IPS DF 6.9 (cell line): ENCODE measurements around the gene AOPEP.

Experiments used
- DNase-seq: peaks from one replicate; pipeline ENCODE4 v3.0.0-alpha.2; 2013; ENCODE audit warnings: low read depth, low spot score
- H3K27ac ChIP-seq: one replicate; pipeline ENCODE4 v1.5.1; 2013; ENCODE audit warnings: low read length, control low read depth
- H3K27me3 ChIP-seq: 2 replicates; pipeline ENCODE4 v1.6.1; 2013; ENCODE audit warnings: mild to moderate bottlenecking, low read length; ENCODE audit not compliant: control insufficient read depth, insufficient read depth
- H3K36me3 ChIP-seq: 2 replicates; pipeline ENCODE4 v1.6.1; 2013; ENCODE audit warnings: low read length; ENCODE audit not compliant: control insufficient read depth, insufficient read depth
- H3K4me1 ChIP-seq: 2 replicates; pipeline ENCODE4 v1.6.1; 2013; ENCODE audit warnings: low read length; ENCODE audit not compliant: control insufficient read depth, insufficient read depth
- H3K4me3 ChIP-seq: 2 replicates; pipeline ENCODE4 v1.5.1; 2013; ENCODE audit warnings: mild to moderate bottlenecking, low read length
- H3K9me3 ChIP-seq: 2 replicates; pipeline ENCODE4 v1.6.1; 2013; ENCODE audit warnings: low read length, inconsistent platforms; ENCODE audit not compliant: control insufficient read depth, insufficient read depth
- WGBS: extraction: QIAGEN DNeasy Blood & Tissue Kit; methylation state at CpG from one replicate; pipeline ENCODE4 v1.1.7; 2013; ENCODE audit warnings: mixed read lengths, missing lambda C conversion rate; ENCODE audit not compliant: insufficient read length, insufficient coverage; 5-methylcytosine and 5-hydroxymethylcytosine counted together

The AOPEP gene

GRCh38 chr9:95031711-95032461 lies 305.4 kb downstream of the AOPEP start:
- no peak overlapping the region for H3K27ac ChIP-seq
- no peak for DNase-seq
- H3K27me3 ChIP-seq: no peaks in the 10 kb centered on the region
- no peak overlapping the region for H3K4me3 ChIP-seq
- no peaks in the 10 kb centered on the region; the same call in 1 of the 2 replicates for H3K4me1 ChIP-seq
- H3K36me3 ChIP-seq: no peaks in the 10 kb centered on the region
- H3K9me3 ChIP-seq: no peaks in the 10 kb centered on the region
- WGBS: no CpG with 5 or more reads among the region's 5 CpGs

DNA sequence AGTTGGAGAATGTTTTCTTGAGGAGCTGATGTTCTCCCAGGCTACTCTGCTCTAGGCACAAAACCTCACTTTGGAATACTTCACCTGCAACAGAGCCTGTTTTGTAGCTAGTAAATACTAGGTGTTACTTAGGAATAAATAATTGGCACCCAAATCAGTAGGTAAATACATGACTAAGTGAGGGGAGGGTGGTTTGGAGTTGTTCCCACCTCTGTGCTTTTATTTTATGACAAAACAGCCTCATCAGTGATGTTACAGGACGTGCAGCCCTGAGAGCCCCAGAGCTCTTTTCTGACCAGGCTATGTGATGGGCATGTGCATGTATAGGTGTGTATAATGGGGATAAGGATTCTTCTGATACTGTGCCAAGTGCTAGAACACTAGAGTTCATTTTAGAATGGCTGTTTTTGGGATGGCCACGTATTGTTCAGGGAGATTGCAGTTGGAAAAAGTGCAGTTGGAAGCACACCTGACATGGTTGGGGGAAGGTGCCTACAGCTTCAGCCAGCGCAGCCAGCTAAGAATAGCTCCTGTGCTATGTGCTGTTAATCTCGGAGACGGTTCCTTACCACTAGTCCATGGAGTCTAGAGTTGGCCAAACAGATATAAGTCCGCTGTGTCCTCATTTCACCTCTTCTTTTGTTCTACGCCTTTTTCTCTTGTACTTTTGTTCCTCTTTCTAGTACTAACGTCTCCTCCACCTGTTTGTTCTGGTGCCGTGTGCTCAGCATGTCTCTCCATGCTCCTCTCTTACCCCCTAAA lies 306.3 kb downstream of the AOPEP start:
- Histone ChIP-seq H3K4me1 (no peaks in the 10 kb centered on the region; the same call in 1 of the 2 replicates), H3K4me3 (no peak overlapping the region), H3K36me3 (no peaks in the 10 kb centered on the region), H3K27me3 (no peaks in the 10 kb centered on the region), H3K27ac (no peak overlapping the region), H3K9me3 (no peaks in the 10 kb centered on the region)
- no CpG with 5 or more reads among the region's 9 CpGs for WGBS
- no peak for DNase-seq

DNA sequence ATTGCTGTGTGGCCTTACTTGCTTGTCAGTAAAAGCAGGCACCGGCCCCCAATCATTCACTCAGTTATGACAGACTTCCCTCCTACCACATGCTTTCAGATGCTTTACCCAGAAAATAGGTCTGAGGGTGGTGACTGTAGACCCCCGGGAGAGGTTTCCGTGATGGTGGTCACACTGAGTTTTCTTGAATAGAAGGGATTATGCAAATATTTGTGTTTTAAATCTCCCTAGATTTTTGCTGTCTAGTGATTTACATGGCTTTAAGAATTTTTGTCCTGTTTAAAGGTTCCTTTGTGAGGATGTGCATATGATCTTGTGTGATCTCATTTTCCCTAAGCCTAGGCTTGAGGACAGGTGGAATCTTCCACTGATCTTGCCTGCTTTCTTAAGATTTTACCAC lies 309.3 kb downstream of the AOPEP start:
- Histone ChIP-seq H3K27me3 (no peaks in the 10 kb centered on the region), H3K36me3 (no peaks in the 10 kb centered on the region), H3K4me3 (no peak overlapping the region), H3K9me3 (no peaks in the 10 kb centered on the region), H3K4me1 (no peaks in the 10 kb centered on the region), H3K27ac (no peak overlapping the region)
- no CpG with 5 or more reads among the region's 3 CpGs for WGBS
- no peak for DNase-seq

DNA sequence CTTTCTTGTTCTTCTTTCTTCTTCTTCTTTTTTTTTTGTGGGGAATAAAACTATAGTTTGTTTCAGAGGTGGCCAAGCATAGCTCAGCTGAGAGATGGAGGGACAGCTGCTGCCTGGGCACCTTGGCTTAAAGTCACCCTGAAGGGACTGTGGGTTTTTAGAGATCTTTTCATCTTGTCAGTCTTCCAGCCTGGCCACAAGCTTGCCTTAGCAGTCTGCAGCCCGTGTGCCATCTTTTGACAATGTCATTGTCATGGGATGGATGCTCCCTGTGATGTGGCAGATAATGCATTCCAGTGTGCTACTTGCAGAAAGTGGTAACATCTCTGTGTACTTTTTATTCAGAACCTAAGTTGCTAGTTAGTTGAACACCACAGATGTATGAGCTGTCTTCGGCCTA lies 310.2 kb downstream of the AOPEP start:
- H3K27me3 ChIP-seq: no peaks in the 10 kb centered on the region
- no peaks in the 10 kb centered on the region for H3K4me1 ChIP-seq
- no peak overlapping the region for H3K27ac ChIP-seq
- H3K4me3 ChIP-seq: no peak overlapping the region
- no peak for DNase-seq
- no CpG with 5 or more reads among the region's 2 CpGs for whole genome bisulfite sequencing
- H3K36me3 ChIP-seq: no peaks in the 10 kb centered on the region
- no peaks in the 10 kb centered on the region for H3K9me3 ChIP-seq

DNA sequence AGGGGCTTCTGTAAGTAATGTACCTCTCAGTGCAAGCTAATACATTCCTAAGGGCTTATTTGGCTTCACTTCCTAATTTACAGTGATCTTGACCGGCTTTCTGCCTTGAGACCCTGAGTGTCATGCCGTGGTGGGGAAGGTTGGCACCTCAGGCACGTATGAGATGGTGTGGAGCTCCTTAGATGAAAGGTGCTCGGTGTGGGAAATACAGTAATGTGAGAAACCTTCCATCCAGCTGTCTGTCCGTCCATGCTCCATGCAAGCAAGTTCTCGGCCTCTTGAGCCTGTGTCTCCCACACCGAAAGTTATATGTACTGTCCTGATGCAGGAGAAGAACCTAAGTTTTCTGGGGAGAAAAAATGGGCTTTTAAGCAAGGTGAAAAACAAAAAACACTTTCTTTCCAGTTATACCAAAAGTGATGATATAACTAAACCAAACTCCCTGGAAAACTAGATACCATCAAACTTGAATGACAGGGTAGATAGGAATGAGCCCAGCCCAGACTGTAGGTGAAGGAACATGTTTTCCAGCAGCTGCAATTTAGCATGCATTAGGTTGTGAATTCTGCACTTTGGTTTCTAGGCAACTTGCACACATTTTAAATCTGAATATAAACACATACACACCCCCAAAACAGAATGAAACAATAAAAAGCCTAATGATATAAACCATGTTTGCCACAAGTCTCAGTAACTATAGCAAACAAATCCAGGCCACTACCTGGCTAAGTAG lies 311.5 kb downstream of the AOPEP start:
- WGBS: no CpG with 5 or more reads among the region's 7 CpGs
- Histone ChIP-seq H3K4me1 (no peaks in the 10 kb centered on the region), H3K27ac (no peak overlapping the region), H3K9me3 (no peaks in the 10 kb centered on the region), H3K27me3 (no peaks in the 10 kb centered on the region), H3K36me3 (no peaks in the 10 kb centered on the region), H3K4me3 (no peak overlapping the region)
- no peak for DNase-seq

- H3K36me3 ChIP-seq: no peaks in the 10 kb centered on the region
- no peaks in the 10 kb centered on the region for H3K9me3 ChIP-seq
- H3K27ac ChIP-seq: no peak overlapping the region
- H3K27me3 ChIP-seq: no peaks in the 10 kb centered on the region
- no peak for DNase-seq
- WGBS: no CpG with 5 or more reads among the region's 9 CpGs
- no peak overlapping the region for H3K4me3 ChIP-seq
- no peaks in the 10 kb centered on the region for H3K4me1 ChIP-seq
These were observed 312.2 kb downstream of the AOPEP start for GRCh38 chr9:95038666-95039065.

DNA sequence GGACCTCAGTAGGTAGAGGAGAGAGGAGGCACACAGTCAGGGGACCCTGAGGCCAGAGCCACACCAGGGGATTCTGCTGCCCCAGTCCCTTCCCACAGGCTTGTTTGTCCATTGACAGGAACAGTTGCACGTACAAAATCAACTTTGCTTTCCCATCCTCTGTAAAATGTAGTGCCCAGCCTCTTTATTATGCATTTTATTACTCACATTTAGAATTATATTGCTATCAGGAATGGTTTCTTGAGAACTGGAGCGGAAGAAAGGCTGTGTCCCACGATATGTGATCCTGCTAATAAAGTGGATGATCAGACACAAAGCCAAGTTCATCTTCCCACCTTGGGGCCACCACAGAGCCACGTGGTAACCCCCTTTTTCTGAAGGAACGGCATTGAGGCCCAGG lies 313.6 kb downstream of the AOPEP start:
- Histone ChIP-seq H3K36me3 (no peaks in the 10 kb centered on the region), H3K27me3 (no peaks in the 10 kb centered on the region), H3K9me3 (no peaks in the 10 kb centered on the region), H3K4me1 (0 out of 2 replicates have a peak, but pooled peaks cover 4% of the 10 kb centered on the region), H3K4me3 (no peak overlapping the region), H3K27ac (no peak overlapping the region)
- no peak for DNase-seq
- WGBS: no CpG with 5 or more reads among the region's 5 CpGs

GRCh38 chr9:95043826-95044225 lies 317.3 kb downstream of the AOPEP start:
- H3K4me3 ChIP-seq: no peak overlapping the region
- no CpG with 5 or more reads among the region's 5 CpGs for WGBS

GRCh38 chr9:95044731-95045508 lies 318.4 kb downstream of the AOPEP start:
- no peak overlapping the region for H3K27ac ChIP-seq
- no peaks in the 10 kb centered on the region; the same call in 1 of the 2 replicates for H3K27me3 ChIP-seq
- H3K9me3 ChIP-seq: no peaks in the 10 kb centered on the region
- no CpG with 5 or more reads among the region's 36 CpGs for WGBS
- H3K4me1 ChIP-seq: 0 out of 2 replicates have a peak, but pooled peaks cover 4% of the 10 kb centered on the region
- H3K4me3 ChIP-seq: peak overlapping the region; percentile 4; the same call in 1 of the 2 replicates
- no peaks in the 10 kb centered on the region for H3K36me3 ChIP-seq
- DNase-seq: peak; percentile 78

More at GRCh38 chr9:95043826-95044225, 317.3 kb downstream of the AOPEP start:
- no peaks in the 10 kb centered on the region for H3K36me3 ChIP-seq
- no peak overlapping the region for H3K27ac ChIP-seq
- H3K4me1 ChIP-seq: 0 out of 2 replicates have a peak, but pooled peaks cover 4% of the 10 kb centered on the region
- H3K9me3 ChIP-seq: no peaks in the 10 kb centered on the region
- no peak for DNase-seq
- no peaks in the 10 kb centered on the region; the same call in 1 of the 2 replicates for H3K27me3 ChIP-seq
